Activated naive CD8-positive, alpha-beta T cell treated with anti-CD3 and anti-CD28 coated beads for 36 hours (primary cell): ENCODE results near the gene SLC44A1. TPM values are rescaled to one million over a fixed set of nuclear protein-coding genes. Genes with fewer than 3 reads are reported as not detected.

ENCODE experiments used
- DNase-seq: peaks from one replicate; pipeline ENCODE4 v3.0.0; 2021
- H3K27ac Mint-ChIP-seq: one replicate; pipeline ENCODE4 v1.8.0; 2022; ENCODE audit warnings: mild to moderate bottlenecking, moderate library complexity, mixed read lengths
- H3K27me3 Mint-ChIP-seq: one replicate; pipeline ENCODE4 v1.8.0; 2022; ENCODE audit warnings: mild to moderate bottlenecking, mixed read lengths
- H3K36me3 Mint-ChIP-seq: one replicate; pipeline ENCODE4 v1.8.0; 2021; ENCODE audit warnings: mild to moderate bottlenecking, mixed read lengths
- H3K4me1 Mint-ChIP-seq: one replicate; pipeline ENCODE4 v1.8.0; 2021; ENCODE audit warnings: mixed read lengths
- H3K4me3 Mint-ChIP-seq: one replicate; pipeline ENCODE4 v1.8.0; 2022; ENCODE audit warnings: mild to moderate bottlenecking, moderate library complexity, mixed read lengths
- H3K9me3 Mint-ChIP-seq: one replicate; pipeline ENCODE4 v1.8.0; 2022; ENCODE audit warnings: mixed read lengths
- total RNA-seq, 2 experiments: library from RNA; stranded (reverse); gene quantifications; one replicate each; pipeline ENCODE4 v1.2.3, GENCODE V29; 2021

SLC44A1 gene
- total RNA-seq, 2 experiments from 2014 or later: 7.4 to 7.5 TPM

DNA sequence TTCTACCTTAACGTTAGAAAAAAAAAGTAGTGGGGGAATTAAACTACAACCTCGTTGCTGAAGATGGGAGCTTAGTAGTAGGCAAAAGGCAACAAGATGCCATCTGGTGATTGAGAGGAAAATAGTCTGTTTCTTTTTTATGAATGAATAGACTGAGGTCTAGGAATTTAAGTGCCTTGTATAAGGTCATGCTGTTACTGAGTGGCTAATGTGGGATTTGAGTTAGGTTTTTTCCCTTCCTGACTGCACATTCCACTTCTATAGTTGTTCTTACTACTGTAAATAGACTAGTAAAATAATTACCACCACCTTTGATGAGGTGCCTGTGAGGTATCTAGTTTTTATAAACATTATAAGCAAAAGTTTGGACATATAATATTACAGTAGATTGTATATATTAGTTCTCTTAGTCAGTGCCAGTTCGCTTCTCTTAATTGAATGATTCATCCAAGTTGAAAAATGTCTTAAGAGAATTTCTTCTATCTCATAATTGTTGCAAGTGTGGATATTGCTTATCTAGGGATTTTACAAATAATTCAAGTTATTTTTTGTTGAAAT lies 222.5 kb downstream of the SLC44A1 start:
- no peaks in the 10 kb centered on the region for H3K4me1 Mint-ChIP-seq
- H3K9me3 Mint-ChIP-seq: no peaks in the 10 kb centered on the region
- H3K4me3 Mint-ChIP-seq: no peak overlapping the region
- no peaks in the 10 kb centered on the region for H3K27me3 Mint-ChIP-seq
- H3K27ac Mint-ChIP-seq: no peak overlapping the region
- H3K36me3 Mint-ChIP-seq: peaks cover 4% of the 10 kb centered on the region
- no peak for DNase-seq

DNA sequence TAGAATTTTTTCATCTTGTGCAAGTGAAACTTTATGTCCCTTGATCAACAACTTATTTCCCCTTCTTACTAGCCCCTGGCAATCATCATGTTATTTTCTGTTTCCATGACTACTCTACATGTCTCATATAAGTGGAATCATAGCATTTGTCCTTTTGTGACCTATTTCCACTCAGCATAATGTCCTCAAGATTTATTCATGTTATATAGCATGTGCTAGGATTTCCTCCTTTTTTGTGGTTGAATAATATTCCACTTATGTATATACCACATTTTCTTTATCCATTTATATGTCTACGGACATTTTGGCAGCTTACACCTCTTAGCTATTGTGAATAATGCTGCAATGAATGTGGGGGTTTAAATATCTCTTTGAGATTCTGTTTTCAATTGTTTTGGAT lies 224.4 kb downstream of the SLC44A1 start:
- H3K27ac Mint-ChIP-seq: no peak overlapping the region
- H3K36me3 Mint-ChIP-seq: peaks cover 4% of the 10 kb centered on the region
- no peaks in the 10 kb centered on the region for H3K27me3 Mint-ChIP-seq
- DNase-seq: no peak
- H3K9me3 Mint-ChIP-seq: no peaks in the 10 kb centered on the region
- H3K4me3 Mint-ChIP-seq: no peak overlapping the region
- no peaks in the 10 kb centered on the region for H3K4me1 Mint-ChIP-seq

DNA sequence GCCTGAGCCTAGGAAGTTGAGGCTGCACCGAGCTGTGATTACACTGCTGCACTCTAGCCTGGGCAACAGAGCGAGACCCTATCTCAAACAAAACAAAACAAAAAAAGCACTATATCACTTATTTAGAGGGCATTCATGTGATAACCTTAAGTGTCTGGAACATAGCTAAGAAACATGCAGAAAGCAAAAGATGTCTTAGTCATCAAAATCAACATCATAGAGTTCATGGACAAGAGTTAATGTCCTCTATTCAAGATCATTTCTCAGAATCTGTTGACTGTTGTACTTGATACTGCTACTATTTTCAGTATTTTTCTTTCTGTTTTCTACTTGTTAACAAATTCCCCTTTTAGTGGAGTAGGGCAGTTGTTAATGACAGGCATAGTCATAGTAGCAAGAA lies 228.8 kb downstream of the SLC44A1 start:
- H3K4me1 Mint-ChIP-seq: no peaks in the 10 kb centered on the region
- no peak overlapping the region for H3K27ac Mint-ChIP-seq
- no peak for DNase-seq
- H3K27me3 Mint-ChIP-seq: no peaks in the 10 kb centered on the region
- H3K36me3 Mint-ChIP-seq: peaks cover 4% of the 10 kb centered on the region
- H3K9me3 Mint-ChIP-seq: no peaks in the 10 kb centered on the region
- no peak overlapping the region for H3K4me3 Mint-ChIP-seq

GRCh38 chr9:105475302-105475701 lies 230.9 kb downstream of the SLC44A1 start:
- Mint-ChIP-seq H3K27me3 (no peaks in the 10 kb centered on the region), H3K36me3 (no peaks in the 10 kb centered on the region), H3K9me3 (no peaks in the 10 kb centered on the region), H3K4me3 (no peak overlapping the region), H3K4me1 (no peaks in the 10 kb centered on the region), H3K27ac (no peak overlapping the region)
- DNase-seq: no peak

GRCh38 chr9:105479846-105480245 lies 235.4 kb downstream of the SLC44A1 start:
- Mint-ChIP-seq H3K9me3 (no peaks in the 10 kb centered on the region), H3K36me3 (no peaks in the 10 kb centered on the region), H3K27ac (no peak overlapping the region), H3K4me1 (no peaks in the 10 kb centered on the region), H3K27me3 (no peaks in the 10 kb centered on the region), H3K4me3 (no peak overlapping the region)
- DNase-seq: no peak

DNA sequence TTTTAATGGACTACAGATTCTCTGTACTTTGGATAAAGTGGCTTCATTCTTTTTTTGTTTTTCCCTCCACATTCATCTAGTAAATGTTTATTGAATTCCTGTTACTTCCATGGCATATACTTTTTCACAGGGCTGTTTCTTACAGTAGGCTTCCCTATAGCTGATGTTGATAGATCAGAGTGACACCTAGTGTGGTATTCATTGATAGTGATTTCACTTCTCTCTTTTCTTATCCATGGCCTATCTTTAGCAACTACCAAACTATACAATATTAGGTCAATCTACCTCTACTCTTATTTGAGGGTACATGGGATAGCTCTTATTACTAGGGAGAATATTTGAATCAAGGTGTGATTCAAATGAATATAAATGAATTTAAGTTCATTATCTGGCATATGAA lies 239.2 kb downstream of the SLC44A1 start:
- Mint-ChIP-seq H3K4me3 (no peak overlapping the region), H3K4me1 (no peaks in the 10 kb centered on the region), H3K27ac (no peak overlapping the region), H3K9me3 (no peaks in the 10 kb centered on the region), H3K36me3 (no peaks in the 10 kb centered on the region), H3K27me3 (no peaks in the 10 kb centered on the region)
- DNase-seq: no peak

GRCh38 chr9:105484226-105484625 lies 239.8 kb downstream of the SLC44A1 start:
- H3K27me3 Mint-ChIP-seq: no peaks in the 10 kb centered on the region
- H3K4me3 Mint-ChIP-seq: no peak overlapping the region
- DNase-seq: no peak
- H3K9me3 Mint-ChIP-seq: no peaks in the 10 kb centered on the region
- no peak overlapping the region for H3K27ac Mint-ChIP-seq
- no peaks in the 10 kb centered on the region for H3K4me1 Mint-ChIP-seq
- H3K36me3 Mint-ChIP-seq: no peaks in the 10 kb centered on the region

DNA sequence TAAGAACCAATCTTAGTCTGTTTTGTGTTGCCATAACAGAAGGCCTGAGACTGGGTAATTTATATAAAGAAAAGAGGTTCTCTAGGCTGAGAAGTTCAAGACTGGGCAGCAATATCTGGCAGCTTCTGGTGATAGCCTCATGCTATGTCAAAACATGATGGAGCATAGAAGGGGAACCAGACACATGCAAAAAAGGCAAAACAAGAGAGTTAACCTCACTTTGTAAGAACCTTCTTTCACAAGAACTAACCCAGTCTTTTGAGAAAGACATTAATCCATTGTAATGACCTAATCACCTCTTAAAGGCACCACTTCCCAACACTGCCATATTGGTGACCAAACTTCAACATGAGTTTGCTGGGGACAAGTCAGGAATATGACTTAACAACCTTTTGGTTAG lies 240.7 kb downstream of the SLC44A1 start:
- no peaks in the 10 kb centered on the region for H3K4me1 Mint-ChIP-seq
- H3K9me3 Mint-ChIP-seq: no peaks in the 10 kb centered on the region
- DNase-seq: no peak
- H3K27me3 Mint-ChIP-seq: no peaks in the 10 kb centered on the region
- H3K27ac Mint-ChIP-seq: no peak overlapping the region
- H3K36me3 Mint-ChIP-seq: no peaks in the 10 kb centered on the region
- H3K4me3 Mint-ChIP-seq: no peak overlapping the region

Other genes starting within 250 kb of the SLC44A1 start
- 1 to 10 TPM; 2.1 to 3.0 TPM for gene FSD1L, start 203.4 kb downstream of the SLC44A1 start, total RNA-seq